Left renal cortex interstitium (tissue), 4 donors: ENCODE measurements around the gene TICAM1. TPM values are rescaled to one million over a fixed set of nuclear protein-coding genes. Genes with fewer than 3 reads are reported as not detected.
"Not testable (repeated sequence)": the region's sequence is repeated elsewhere in the genome, so short reads cannot be mapped to it uniquely, and the experiment has no call there.

Experiments used
- DNase-seq, 4 donors: peaks; one replicate each; pipeline ENCODE4 v3.0.0-alpha.2; 2013; ENCODE audit warnings: low read depth in 4 of 4, low spot score in 2 of 4, missing footprints in 1 of 4
- polyA plus RNA-seq, 4 donors: library from polyadenylated mRNA; unstranded; fragments of 120-200 nt; gene quantifications; one replicate each; pipeline ENCODE4 v1.2.1, GENCODE V29; 2013; ENCODE audit not compliant: insufficient read length in 4 of 4

The TICAM1 gene
- polyA plus RNA-seq = 1 to 10 TPM; 5.2 to 8.3 (median 6.3) TPM

DNA sequence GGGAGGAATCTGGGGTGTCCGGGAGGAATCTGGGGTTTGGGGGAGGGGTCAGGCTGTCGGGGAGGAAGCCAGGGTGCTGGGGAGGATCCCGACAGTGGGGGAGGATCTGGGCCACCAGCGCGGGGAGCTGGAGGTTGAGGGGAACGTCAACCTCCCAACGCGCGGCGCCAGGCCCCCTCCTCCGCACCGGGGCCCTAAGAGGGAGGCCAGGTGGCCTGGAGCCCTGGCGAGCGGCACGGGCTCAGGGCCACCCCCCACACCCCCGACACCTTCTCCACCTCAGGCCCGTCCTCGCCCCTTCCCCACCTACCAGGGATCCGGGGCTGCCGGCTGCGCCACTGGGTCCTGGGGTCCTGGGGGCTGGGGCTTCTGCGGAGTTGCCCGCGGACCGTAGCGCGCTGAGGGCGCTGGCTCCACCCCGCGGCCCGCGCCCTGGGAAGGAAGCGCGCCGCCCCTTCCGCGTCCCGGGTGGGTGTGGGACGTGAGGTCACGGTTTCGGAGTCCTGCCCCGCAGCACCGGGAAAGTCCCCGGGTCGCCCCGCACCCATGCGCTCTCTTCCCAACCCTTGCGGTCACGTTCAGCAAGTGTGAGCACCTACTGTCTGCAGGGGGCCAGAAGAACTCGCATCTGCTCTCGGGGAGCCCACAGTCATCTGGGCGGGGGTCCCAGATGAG, at the start of gene TICAM1:
Gene TICAM1 (minus strand): TSS at position 409 of the 675 bp plus-strand sequence. CDS start 13,335 bp downstream, outside the sequence.
- DNase-seq = no peak

DNA sequence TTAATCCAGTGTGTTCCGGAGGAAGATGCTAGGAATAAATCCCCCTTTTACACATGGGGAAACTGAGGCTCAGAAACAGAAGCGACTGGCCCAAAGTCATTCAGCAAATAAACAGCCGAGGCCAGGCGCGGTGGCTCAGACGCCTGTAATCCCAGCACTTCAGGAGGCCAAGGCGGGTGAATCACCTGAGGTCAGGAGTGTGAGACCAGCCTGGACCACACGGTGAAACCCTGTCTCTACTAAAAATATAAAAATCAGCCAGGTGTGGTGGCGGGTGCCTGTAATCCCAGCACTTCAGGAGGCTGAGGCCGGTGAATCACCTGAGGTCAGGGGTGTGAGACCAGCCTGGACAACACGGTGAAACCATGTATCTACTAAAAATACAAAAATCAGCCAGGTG, 47.5 kb upstream of the TICAM1 start:
- DNase-seq = no peak

DNA sequence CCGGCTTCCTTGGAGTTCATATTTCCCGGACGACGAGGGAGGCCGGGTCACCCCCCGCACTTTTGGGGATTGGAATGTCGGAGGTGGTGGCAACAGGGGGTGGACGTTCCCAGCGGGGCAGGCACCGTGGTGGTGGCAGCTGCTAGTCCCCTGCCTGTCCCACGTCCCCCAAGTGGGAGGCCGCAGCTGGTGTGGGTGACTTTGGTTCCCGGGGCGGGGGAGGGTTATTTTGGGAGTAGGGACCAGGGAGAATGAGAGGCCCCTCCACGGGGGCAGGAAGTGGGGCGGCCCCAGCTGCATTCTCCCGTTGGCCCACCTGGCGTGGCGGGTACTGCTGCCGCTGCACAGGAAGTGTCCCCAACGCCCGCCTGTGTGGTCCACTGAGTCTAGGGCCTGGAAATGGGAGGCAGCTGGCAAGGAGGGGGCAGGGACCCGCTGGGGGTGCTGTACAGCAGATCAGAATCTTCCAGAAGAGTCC, 47.0 kb upstream of the TICAM1 start:
- no peak for DNase-seq

DNA sequence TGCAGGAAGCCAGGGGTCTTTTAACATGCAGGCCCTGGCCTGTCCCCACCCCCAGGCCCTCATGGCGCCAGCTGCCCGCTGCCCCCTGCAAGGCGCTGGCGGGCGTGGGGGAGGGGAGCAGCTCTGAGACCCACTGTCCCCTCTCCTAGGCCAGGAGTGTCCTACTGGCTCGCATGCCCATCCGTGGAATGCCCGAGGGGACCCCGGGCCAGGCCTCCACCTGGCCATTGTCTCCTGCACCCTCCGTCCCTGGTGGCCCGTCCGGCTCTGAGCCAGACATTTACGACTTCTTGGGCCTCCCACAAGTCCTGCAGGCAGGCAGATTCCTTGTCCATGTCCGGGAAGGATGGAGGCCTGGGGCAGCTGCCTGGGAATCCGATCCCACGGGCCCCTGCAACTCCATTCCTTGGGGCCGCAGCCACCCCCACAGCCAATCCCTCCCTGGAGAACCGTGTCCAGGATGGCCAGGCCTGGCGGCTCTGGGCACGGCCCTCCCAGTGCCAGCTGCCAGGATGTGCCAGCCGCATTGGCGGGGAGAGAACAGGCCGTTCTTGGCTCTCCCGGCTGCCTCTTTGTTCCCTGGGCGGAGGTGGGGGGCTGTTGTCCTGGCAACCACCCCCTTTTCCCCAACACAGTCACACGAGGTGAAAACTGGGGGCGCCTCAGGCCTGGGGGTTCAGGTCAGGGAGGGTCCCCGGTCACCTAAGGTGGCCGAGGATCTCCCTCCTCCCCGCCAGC, 46.4 kb upstream of the TICAM1 start:
- peak in 1 of 4 donors; percentile 44 for DNase-seq

DNA sequence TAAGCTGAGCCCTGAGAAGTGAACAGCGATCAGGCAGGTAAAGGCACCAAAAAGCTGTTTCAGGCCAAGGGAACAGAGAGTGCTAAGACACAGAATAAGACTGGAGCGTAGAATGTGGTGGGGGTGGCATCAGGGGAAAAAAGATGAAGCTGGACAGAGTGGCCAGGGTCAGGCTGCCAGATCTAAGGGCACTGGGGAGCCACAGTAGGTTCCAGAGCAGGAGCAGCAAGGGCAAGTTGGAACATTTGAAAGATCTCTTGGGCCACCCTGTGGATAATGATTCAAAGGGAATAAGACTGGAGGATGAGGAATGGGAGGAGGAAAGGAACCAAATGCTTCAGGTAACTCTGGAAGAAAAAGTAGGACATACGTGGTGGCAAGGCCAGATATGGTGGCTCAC, 42.4 kb upstream of the TICAM1 start:
- DNase-seq = no peak

DNA sequence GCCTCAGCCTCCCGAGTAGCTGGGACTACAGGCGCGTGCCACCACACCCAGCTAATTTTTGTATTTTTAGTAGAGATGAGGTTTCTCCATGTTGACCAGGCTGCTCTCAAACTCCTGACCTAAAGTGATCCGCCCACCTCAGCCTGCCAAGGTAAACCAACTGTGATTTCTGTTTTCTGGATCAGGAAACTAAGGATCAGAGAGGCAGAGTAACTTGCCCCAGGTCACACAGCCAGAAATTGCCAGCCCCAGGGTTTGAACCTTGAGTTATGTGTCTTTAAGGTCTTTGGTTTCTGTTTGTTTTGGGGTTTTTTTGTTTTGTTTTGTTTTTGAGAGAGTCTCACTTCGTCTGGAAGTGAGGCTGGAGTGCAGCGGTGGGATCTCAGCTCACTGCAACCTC, 40.2 kb upstream of the TICAM1 start:
- no peak for DNase-seq

DNA sequence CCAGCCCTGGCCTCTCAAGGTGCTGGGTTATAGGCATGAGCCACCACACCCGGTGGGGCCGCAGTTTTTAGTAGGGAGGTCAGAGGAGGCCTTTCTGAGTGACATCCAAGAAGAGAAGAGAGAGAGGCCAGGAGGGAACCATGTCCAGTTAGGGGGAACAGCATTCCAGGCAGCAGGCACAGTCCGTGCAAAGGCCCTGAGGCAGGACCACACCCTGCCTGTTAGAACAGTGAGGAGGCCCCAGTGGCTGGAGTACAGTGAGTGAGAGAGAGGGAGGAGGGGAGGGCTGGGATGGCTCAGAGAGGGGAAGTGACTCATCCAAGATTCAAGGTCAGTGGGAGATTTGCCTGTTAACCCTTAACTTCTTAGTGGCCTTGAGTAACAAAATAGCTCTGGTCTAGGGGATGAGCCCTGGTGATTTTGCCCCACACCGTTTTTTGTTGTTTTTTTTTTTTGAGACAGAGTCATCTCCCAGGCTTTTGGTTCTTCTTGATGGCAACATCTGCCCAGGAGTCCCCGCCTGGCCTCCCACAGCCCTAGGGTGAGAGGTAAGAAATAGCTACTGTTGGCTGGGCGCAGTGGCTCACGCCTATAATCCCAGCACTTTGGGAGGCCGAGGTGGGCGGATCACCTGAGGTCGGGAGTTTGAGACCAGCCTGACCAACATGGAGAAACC, 38.7 kb upstream of the TICAM1 start:
- no peak for DNase-seq

DNA sequence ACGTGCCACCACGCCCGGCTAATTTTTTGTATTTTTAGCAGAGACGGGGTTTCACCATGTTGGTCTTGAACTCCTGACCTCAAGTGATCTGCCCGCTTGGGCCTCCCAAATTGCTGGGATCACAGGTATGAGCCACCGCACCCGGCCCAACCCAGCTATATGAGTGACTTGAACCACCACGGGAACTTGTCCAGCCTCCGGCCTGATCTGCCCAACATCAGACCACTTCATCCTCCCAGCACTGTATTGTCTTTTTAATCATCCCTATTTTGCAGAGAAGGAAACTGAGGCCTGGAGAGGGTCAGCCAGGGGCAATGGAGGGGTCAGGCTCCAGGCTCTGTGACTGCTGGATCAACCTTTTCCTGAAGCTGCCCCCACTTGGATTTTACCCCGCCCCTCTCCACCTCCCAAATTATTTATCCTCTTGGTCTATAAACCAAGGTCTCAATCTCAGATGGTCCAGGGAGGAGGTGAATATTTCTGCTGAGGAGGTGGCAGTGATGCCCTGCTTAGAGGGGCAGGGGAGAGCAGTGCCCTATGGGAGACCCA, 36.8 kb upstream of the TICAM1 start:
- DNase-seq = no peak

DNA sequence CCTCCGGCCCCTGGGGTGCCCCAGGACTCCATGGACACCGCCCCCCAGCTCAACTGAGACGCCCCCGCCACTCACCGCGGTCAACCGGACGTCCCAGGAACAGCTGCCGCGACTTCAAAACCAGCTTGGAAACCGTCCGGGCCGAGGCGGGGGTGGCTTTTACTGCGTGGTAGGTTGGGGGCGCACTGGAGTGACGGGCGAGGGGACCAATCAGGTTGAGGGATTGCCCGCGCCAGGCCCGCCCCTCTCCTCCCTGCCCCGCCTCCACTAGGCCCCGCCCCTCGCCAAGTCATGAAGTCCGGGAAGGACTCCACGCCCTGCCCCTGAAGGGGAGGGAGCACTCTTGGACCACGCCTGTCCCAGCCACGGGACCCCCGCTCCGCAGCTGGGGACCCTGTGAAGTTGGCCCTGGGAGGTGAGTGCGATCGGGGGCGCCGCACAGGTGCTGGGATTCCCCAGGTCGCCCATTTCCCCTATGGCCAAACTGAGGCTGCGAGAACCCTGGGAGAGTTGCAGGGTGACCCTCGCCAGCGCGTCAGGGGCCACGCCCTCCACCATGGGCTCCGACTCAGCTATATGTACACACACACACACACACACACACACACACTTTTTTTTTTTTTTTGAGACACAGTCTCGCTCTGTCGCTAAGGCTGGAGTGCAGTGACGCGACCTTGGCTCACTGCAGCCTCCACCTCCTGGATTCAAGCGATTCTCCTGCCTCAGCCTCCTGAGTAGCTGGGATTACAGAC, 36.2 kb upstream of the TICAM1 start, which contains the start of gene PLIN3:
Gene PLIN3 (minus strand): TSS at position 134 of the 752 bp plus-strand sequence. CDS start 6,273 bp downstream, outside the sequence.
- peak in 3 of 4 donors; percentile 83 to 88 (median 86) for DNase-seq

DNA sequence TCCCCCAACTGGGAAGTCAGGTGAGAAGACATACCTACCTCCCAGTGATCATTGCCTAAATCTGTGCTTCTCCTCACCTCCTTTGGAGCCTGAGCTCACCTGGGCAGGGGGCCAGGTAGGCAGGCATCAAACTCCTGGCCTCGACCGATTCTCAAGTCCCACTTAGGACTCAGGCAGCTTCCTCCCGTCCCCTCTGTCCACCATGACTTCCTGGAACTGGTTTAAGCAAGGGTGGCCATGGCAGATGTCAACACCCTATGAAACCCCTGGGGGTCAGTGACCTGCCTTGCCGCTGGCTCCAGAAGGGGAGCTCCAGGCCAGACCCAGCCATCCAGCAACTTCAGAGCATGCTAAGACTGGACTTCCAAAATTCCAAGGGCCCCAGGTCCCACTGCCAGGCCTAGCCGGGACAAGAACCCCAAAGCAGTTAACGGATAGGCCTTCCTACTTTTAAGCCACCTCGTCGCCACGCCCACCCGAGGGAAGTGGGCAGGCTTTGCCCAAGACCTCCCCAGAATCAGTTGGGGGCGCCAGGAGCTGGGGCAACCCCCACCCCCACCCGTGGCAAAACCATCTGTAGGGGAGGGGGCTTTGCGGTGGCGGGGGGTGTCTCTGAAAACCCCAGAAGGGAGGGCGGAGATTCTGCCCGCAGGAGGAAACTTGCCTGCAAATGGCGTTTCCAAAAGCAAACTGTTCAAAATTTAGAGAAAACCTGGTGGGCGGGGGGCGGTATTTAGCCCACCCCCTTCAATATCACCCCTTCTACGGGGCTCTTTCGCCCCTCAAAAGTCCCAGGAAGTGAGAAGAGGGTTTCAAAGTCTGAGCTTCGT, 35.3 kb upstream of the TICAM1 start:
- DNase-seq = no peak

DNA sequence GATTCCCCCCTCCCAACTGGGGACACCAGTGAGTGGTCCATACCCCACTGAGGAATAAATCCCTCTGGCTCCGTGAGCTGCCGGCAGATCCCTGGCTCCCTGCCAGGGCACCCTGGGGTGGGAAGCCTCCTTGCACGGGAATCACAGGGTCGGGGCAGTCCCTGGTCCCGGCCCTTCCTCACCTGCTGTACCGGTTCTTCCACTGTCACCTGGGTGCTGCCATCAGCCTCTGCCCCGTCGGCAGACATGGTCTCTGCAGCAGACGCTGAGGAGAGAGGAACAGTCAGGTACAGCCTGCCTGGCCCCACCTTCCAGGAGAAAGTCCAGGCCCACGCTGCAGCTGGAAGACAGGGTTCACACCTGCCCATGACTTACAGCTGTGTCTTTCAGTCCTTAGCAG, 29.6 kb upstream of the TICAM1 start:
- no peak for DNase-seq

DNA sequence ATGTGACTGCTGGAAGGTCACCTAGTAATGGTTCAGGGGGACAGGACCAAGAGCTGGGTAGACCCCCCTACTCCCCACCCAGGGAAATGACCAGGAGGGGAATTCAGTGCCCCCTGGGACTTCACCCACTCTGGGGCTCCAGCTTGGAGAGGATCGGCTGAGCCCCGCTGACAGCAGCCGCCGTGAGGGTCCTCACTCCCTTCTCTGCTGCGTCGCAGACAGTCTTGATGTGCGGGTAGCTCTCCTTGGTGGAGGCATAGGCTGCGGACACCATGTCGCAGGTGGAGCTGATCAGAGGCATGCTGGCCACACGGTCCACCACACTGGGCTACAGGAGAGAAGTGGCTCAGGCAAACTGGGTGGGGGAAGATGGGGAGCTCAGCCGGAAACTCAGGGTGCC, 28.2 kb upstream of the TICAM1 start:
- no peak for DNase-seq

DNA sequence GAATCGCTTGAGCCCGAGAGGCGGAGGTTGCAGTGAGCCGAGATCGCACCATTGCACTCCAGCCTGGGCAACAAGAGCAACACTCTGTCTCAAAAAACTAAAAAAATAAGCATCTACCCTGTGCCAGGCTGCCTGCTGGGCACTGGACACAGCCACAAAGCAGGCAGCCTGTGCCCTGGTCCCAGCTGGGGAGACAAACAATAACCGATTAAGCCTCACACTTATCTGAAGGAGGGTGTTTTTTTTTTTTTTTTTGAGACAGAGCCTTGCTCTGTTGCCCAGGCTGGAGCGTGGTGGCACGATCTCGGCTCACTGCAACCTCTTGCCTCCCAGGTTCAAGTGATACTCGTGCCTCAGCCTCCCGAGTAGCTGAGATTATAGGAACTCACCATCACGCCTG, 25.0 kb upstream of the TICAM1 start:
- DNase-seq = not testable (repeated sequence)

DNA sequence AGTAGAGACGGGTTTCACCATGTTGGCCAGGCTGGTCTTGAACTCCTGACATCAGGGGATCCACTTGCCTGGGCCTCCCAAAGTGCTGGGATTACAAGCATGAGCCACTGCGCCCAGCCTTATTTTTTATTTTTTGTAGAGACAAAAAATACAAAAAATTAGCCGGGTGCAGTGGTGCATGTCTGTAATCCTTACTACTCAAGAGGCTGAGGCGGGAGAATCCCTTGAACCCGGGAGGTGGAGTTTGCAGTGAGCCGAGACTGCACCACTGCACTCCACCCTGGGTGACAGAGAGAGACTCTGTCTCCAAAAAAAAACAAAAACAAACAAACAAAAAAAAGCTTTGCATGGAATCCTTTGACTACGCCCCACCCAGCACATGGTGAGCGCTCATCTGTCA, 22.0 kb upstream of the TICAM1 start:
- DNase-seq = not testable (repeated sequence)

DNA sequence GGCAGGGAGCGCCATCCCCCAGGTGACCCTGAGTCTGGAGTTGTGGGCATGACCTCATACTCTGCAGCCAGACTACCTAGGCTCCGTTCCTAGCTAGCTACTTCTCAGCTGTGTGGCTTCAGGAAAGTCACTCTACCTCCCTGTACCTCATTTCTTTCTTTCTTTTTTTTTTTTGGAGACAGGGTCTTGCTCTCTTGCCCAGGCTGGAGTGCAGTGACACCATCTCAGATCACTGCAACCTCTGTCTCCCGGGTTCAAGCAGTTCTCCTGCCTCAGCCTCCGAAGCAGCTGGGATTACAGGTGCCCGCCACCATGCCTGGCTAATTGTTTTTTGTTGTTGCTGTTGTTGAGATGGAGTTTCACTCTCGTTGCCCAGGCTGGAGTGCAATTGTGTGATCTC, 21.0 kb upstream of the TICAM1 start:
- no peak for DNase-seq

DNA sequence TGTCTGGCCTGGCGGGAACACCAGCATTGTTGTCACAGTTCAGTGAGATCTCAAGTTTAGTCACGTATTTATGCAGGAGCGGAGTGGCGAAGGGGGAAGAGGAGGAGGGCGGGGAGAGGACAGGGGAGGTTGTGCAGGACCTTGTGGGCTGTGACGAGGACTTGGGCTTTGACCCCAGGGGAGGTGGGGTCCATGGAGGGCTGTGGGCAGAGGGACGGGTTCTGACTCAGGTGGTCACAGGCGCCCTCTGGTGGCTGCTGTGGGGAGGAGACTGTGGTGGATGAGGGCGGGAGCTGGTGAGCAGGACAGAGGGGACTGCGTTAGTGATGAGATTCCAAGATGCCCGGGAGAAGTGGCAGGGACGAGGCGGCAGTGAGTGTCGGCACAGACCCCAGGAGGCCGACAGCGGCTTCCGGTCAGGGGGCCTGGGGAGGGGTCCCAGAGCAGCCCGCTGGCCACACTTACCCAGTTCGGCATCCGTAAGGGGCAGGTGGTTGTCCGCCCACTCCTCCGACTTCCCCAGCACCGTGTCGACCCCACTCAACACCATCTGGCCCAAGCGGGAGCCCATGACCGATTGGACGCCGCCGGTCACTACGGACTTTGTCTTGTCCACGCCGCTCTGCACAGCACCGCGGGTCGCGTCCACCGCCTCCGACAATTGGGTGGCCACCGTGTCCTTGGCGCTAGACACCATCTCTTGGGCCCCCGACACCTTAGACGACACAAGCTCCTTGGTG, 20.2 kb upstream of the TICAM1 start:
- DNase-seq = peak in 2 of 4 donors; percentile 48 to 73

DNA sequence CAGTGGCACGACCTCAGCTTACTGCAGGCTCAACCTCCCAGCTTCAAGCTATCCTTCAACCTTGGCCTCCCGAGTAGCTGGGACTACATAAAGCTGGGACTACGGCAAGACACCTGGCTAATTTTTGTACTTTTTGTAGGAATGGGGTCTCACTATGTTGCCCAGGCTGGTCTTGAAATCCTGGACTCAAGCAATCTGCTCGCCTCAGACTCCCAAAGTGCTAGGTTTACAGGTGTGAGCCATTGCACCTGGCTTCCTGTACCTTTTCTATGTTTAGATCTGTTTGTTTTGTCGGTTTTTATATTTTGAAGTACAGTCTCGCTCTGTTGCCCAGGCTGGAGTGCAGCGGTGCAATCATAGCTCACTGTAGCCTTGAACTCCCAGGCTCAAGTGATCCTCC, 17.5 kb upstream of the TICAM1 start:
- no peak for DNase-seq

DNA sequence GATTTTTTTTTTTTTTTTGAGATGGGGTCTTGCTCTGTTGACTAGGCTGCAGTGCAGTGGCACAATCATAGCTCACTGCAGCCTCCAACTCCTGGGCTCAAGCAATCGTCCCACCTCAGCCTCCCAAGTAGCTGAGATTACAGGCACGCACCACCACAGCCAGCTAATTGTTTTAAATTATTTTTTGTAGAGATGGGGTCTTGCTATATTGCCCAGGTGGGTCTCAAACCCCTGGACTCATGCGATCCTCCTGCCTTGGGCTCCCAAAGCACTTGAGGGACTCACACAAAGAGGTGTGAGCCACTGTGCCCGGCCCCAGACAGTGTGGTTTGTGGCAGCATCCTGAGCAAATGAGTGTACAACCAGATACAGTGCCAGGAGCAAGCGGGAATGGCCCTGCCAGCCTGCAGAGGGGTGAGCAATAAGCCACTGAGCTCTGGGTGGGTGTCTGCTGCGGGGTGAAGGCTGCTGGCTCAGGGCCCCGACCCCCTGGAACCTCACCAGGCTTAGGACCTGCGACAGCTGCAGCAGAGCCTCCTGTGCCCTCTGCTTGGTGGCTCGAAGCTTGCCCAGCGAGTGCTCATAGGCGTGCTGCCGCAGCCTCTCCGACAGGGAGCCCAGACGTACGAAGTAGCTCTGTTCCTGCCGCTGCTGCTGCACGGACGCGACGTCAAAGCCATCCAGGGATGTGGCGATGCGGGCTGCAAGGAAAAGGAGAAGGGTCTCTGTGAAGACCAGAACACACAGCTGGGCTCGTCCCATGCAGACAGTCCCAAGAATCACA, 15.9 kb upstream of the TICAM1 start:
- DNase-seq = no peak
